Endodermal cell (in vitro differentiated cells): Measurements from ENCODE around the gene UQCRC2. TPM values are rescaled to one million over a fixed set of nuclear protein-coding genes. Genes with fewer than 3 reads are reported as not detected.

ENCODE experiments used
- DNase-seq: peaks from one replicate; pipeline ENCODE4 v3.0.0-alpha.2; 2017
- H3K27ac ChIP-seq: 2 replicates; pipeline ENCODE4 v1.5.1; 2013; ENCODE audit warnings: mild to moderate bottlenecking, low read depth, low read length, moderate library complexity
- H3K27me3 ChIP-seq: 2 replicates; pipeline ENCODE4 v1.6.1; 2013; ENCODE audit warnings: mild to moderate bottlenecking, low read length, moderate library complexity; ENCODE audit not compliant: insufficient read depth, control insufficient read depth, poor library complexity, severe bottlenecking
- H3K36me3 ChIP-seq: 2 replicates; pipeline ENCODE4 v1.7.0; 2013; ENCODE audit warnings: mild to moderate bottlenecking, low read length, moderate library complexity; ENCODE audit not compliant: control insufficient read depth, insufficient read depth
- H3K4me1 ChIP-seq: one replicate; pipeline ENCODE4 v1.7.0; 2013; ENCODE audit warnings: low read length; ENCODE audit not compliant: control insufficient read depth, insufficient read depth
- H3K4me3 ChIP-seq: 2 replicates; pipeline ENCODE4 v1.5.1; 2013; ENCODE audit warnings: mild to moderate bottlenecking, low read length, moderate library complexity
- H3K9ac ChIP-seq: 2 replicates; pipeline ENCODE4 v1.6.1; 2013; ENCODE audit warnings: mild to moderate bottlenecking, low read length, moderate library complexity; ENCODE audit not compliant: poor library complexity, severe bottlenecking; ENCODE audit errors: extremely low read depth
- H3K9me3 ChIP-seq: 2 replicates; pipeline ENCODE4 v1.6.1; 2013; ENCODE audit warnings: mild to moderate bottlenecking, low read length, moderate library complexity; ENCODE audit not compliant: control insufficient read depth
- H3K27ac Mint-ChIP-seq: 2 replicates; pipeline ENCODE4 v1.8.0; 2020; ENCODE audit warnings: mixed read lengths
- H3K27me3 Mint-ChIP-seq: 2 replicates; pipeline ENCODE4 v1.8.0; 2021; ENCODE audit warnings: mild to moderate bottlenecking, mixed read lengths; ENCODE audit not compliant: insufficient read depth
- H3K36me3 Mint-ChIP-seq: 2 replicates; pipeline ENCODE4 v1.8.0; 2020; ENCODE audit warnings: low read depth, mixed read lengths
- H3K4me1 Mint-ChIP-seq: 2 replicates; pipeline ENCODE4 v1.8.0; 2020; ENCODE audit warnings: mixed read lengths
- H3K4me3 Mint-ChIP-seq: 2 replicates; pipeline ENCODE4 v1.8.0; 2020; ENCODE audit warnings: mild to moderate bottlenecking, moderate library complexity, mixed read lengths
- H3K9me3 Mint-ChIP-seq: 2 replicates; pipeline ENCODE4 v1.8.0; 2020; ENCODE audit warnings: mild to moderate bottlenecking, mixed read lengths
- WGBS, 2 experiments: methylation state at CpG; one replicate each; pipeline versions ENCODE4 v1.1.5 to v1.1.7; 2013; ENCODE audit warnings: missing lambda C conversion rate in 2 of 2, mixed read lengths in 1 of 2; ENCODE audit not compliant: insufficient coverage in 1 of 2, insufficient read length in 1 of 2; 5-methylcytosine and 5-hydroxymethylcytosine counted together
- total RNA-seq, 2 donors: library from RNA; stranded (reverse); fragmentation: NEBNext Ultra II Directional in 1 of 2; extraction: Animal tissue kit (Norgen Biotek cat#: 25700) in 1 of 2; gene quantifications; 2 replicates in 1 of 2; 3 replicates in 1 of 2; pipeline ENCODE4 v1.2.1, GENCODE V29; 2021
- TF ChIP-seq, protein P1 (sequence below): fragments of 200-600 bp; sonication (generic); conservative IDR thresholded peaks from 2 replicates; pipeline ENCODE4 v1.5.0; 2021; ENCODE audit warnings: antibody characterized with exemption, mild to moderate bottlenecking

Gene UQCRC2
- total RNA-seq, 2 donors from 2014 or later = 167 to 172 TPM

DNA sequence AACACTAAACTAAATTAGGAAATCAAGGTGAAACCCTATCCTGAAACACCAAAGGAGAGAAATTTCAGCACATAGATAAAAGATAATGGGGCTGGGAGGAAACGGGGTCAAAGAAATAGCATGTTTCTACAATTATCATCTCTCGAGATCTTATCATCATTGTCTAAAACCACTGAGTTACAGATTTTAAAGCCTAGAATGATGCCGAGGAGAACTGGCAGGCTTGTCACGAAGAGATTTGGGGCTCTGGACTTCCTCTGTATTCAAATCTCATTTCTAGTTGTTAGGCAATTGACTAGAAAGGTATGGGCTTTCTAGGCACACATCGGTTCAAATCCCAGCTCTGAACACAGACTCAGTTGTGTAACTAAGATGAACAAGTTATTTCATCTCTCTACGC is 38.5 kb downstream of the UQCRC2 start:
- Histone ChIP-seq H3K4me1 (no peaks in the 10 kb centered on the region), H3K27ac (no peak overlapping the region), H3K9me3 (no peaks in the 10 kb centered on the region), H3K27me3 (no peaks in the 10 kb centered on the region), H3K9ac (no peak overlapping the region), H3K4me3 (no peak overlapping the region), H3K36me3 (no peaks in the 10 kb centered on the region)
- DNase-seq = no peak
- no peaks in the 10 kb centered on the region for H3K9me3 Mint-ChIP-seq
- H3K27me3 Mint-ChIP-seq = no peaks in the 10 kb centered on the region
- H3K4me3 Mint-ChIP-seq = no peak overlapping the region
- TF ChIP-seq, protein P1, sequence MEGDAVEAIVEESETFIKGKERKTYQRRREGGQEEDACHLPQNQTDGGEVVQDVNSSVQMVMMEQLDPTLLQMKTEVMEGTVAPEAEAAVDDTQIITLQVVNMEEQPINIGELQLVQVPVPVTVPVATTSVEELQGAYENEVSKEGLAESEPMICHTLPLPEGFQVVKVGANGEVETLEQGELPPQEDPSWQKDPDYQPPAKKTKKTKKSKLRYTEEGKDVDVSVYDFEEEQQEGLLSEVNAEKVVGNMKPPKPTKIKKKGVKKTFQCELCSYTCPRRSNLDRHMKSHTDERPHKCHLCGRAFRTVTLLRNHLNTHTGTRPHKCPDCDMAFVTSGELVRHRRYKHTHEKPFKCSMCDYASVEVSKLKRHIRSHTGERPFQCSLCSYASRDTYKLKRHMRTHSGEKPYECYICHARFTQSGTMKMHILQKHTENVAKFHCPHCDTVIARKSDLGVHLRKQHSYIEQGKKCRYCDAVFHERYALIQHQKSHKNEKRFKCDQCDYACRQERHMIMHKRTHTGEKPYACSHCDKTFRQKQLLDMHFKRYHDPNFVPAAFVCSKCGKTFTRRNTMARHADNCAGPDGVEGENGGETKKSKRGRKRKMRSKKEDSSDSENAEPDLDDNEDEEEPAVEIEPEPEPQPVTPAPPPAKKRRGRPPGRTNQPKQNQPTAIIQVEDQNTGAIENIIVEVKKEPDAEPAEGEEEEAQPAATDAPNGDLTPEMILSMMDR = no peak
- H3K4me1 Mint-ChIP-seq = no peaks in the 10 kb centered on the region
- no peak overlapping the region for H3K27ac Mint-ChIP-seq
- no peaks in the 10 kb centered on the region for H3K36me3 Mint-ChIP-seq
- WGBS, 2 experiments = 92 to 97% methylated on average over 4 to 6 of the region's 6 CpGs

DNA sequence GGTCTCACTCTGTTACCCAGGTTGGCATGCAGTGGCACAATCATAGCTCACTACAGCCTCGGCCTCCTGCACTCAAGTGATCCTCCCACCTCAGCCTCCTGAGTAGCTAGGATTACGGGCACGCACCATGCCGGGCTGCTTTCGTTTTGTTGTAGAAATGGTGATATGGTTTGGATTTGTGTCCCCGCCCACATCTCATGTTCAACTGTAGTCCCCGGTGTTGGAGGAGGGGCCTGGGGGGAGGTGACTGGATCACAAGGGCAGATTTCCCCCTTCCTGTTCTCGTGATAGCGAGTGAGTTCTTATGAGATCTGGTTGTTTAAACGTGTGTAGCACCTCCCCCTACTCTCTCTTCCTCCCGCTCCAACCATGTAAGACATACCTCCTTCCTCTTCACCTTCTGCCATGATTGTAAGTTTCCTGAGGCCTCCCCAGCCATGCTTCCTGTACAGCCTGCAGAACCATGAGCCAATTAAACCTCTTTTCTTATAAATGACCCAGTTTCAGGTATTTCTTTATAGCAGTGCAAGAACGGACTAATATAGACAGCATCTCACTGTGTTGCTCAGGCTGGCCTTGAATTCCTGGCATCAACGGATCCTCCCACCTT is 41.8 kb downstream of the UQCRC2 start:
- H3K4me3 Mint-ChIP-seq = no peak overlapping the region
- DNase-seq = no peak
- H3K36me3 Mint-ChIP-seq = no peaks in the 10 kb centered on the region
- H3K9ac ChIP-seq = no peak overlapping the region
- H3K27ac Mint-ChIP-seq = no peak overlapping the region
- H3K4me1 Mint-ChIP-seq = no peaks in the 10 kb centered on the region
- H3K9me3 ChIP-seq = no peaks in the 10 kb centered on the region
- TF ChIP-seq, protein P1 = no peak
- no peak overlapping the region for H3K27ac ChIP-seq
- H3K27me3 Mint-ChIP-seq = no peaks in the 10 kb centered on the region
- no peaks in the 10 kb centered on the region for H3K36me3 ChIP-seq
- H3K4me3 ChIP-seq = no peak overlapping the region
- no peaks in the 10 kb centered on the region for H3K4me1 ChIP-seq
- H3K27me3 ChIP-seq = no peaks in the 10 kb centered on the region
- 85 to 95% methylated on average over 3 to 13 of the region's 13 CpGs for WGBS, 2 experiments
- no peaks in the 10 kb centered on the region for H3K9me3 Mint-ChIP-seq

DNA sequence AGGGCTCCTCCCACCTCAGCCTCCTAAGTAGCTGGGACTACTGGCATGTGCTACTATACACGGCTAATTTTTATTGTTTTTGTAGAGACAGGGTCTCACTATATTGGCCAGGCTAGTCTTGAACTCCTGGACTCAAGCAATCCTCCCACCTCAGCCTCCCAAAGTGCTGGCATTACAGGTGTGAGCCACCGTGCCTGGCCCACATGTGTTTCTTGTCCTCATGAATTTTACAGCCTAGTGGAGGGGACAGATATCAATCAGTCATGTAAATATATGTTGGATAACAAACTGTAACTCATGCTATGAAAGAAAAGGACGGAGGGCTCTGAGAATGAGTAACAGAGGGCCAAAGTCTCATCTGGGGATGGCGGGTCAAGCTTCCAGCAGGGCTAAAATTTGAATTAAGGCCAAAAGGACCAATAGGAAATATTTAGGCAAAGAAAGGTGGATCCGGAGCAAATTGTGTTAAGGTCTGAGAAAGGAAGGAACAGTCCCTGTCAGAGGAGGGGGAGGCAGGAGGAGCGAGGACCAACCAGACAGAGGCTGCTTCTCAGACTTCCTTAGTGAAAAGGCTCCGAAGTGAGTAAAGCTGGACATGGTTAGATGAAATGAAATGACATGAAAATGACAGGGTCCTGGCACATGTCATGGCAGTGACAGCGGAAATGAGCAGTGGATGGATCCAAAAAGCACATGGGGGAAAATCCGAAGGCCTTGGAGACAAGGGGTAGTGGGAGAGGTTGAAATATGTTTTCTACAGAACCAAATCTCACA is 43.9 kb downstream of the UQCRC2 start:
- H3K36me3 ChIP-seq = no peaks in the 10 kb centered on the region
- no peaks in the 10 kb centered on the region for H3K9me3 ChIP-seq
- Mint-ChIP-seq H3K4me3 (no peak overlapping the region), H3K36me3 (no peaks in the 10 kb centered on the region), H3K27ac (no peak overlapping the region), H3K27me3 (no peaks in the 10 kb centered on the region), H3K4me1 (no peaks in the 10 kb centered on the region), H3K9me3 (no peaks in the 10 kb centered on the region)
- 95% methylated on average over 6 to 8 of the region's 9 CpGs for WGBS, 2 experiments
- no peak for DNase-seq
- H3K27me3 ChIP-seq = no peaks in the 10 kb centered on the region
- H3K9ac ChIP-seq = no peak overlapping the region
- H3K4me1 ChIP-seq = no peaks in the 10 kb centered on the region
- H3K4me3 ChIP-seq = no peak overlapping the region
- H3K27ac ChIP-seq = no peak overlapping the region
- TF ChIP-seq, protein P1 = no peak
